ENCODE data around the gene SNAI3.
A peak's percentile ranks its signal among the peaks of the same experiment; 100 is the strongest.

SNAI3 gene

GRCh38 chr16:88686439-88687253 is at the start of gene SNAI3:
SNAI3 (minus strand) TSS chr16:88686507; CDS start chr16:88686406, 101 bp downstream.
- peak; percentile 92 to 96 for DNase-seq

GRCh38 chr16:88736088-88736487 is 49.8 kb upstream of the SNAI3 start:
- DNase-seq = no peak

- no peak for DNase-seq
Observed at GRCh38 chr16:88735616-88736015, 49.3 kb upstream of the SNAI3 start.

GRCh38 chr16:88735121-88735520 is 48.8 kb upstream of the SNAI3 start:
- no peak for DNase-seq

- DNase-seq = no peak
Observed at GRCh38 chr16:88734361-88734728, 48.0 kb upstream of the SNAI3 start.

- no peak for DNase-seq
Observed at GRCh38 chr16:88733630-88734360, 47.5 kb upstream of the SNAI3 start.

- no peak for DNase-seq
Observed at GRCh38 chr16:88732961-88733294, 46.6 kb upstream of the SNAI3 start.

- DNase-seq = no peak
Observed at GRCh38 chr16:88732172-88732960, 46.1 kb upstream of the SNAI3 start.

GRCh38 chr16:88731699-88732098 is 45.4 kb upstream of the SNAI3 start:
- no peak for DNase-seq

GRCh38 chr16:88730632-88731607 is 44.6 kb upstream of the SNAI3 start:
- DNase-seq = no peak

GRCh38 chr16:88727871-88728270 is 41.6 kb upstream of the SNAI3 start:
- no peak for DNase-seq

- no peak for DNase-seq
Observed at GRCh38 chr16:88726981-88727380, 40.7 kb upstream of the SNAI3 start.

- no peak for DNase-seq
Observed at GRCh38 chr16:88726408-88726749, 40.1 kb upstream of the SNAI3 start.

GRCh38 chr16:88725609-88726407 is 39.5 kb upstream of the SNAI3 start:
- DNase-seq = no peak

GRCh38 chr16:88724855-88725555 is 38.7 kb upstream of the SNAI3 start:
- DNase-seq = no peak

GRCh38 chr16:88723911-88724310 is 37.6 kb upstream of the SNAI3 start:
- DNase-seq = no peak

- no peak for DNase-seq
Observed at GRCh38 chr16:88723507-88723887, 37.2 kb upstream of the SNAI3 start.

GRCh38 chr16:88722784-88723506 is 36.6 kb upstream of the SNAI3 start:
- DNase-seq = no peak

- DNase-seq = no peak
Observed at GRCh38 chr16:88721815-88722755, 35.8 kb upstream of the SNAI3 start.

Measured in inflammatory macrophage treated with lipopolysaccharide for 1 hour (primary cell).